Measurements from ENCODE around the gene C1S. TPM values are rescaled to one million over a fixed set of nuclear protein-coding genes. Genes with fewer than 3 reads are reported as not detected.
A peak's percentile ranks its signal among the peaks of the same experiment; 100 is the strongest.

C1S gene
- total RNA-seq, 2 donors from 2014 or later, result 114 to 232 TPM

DNA sequence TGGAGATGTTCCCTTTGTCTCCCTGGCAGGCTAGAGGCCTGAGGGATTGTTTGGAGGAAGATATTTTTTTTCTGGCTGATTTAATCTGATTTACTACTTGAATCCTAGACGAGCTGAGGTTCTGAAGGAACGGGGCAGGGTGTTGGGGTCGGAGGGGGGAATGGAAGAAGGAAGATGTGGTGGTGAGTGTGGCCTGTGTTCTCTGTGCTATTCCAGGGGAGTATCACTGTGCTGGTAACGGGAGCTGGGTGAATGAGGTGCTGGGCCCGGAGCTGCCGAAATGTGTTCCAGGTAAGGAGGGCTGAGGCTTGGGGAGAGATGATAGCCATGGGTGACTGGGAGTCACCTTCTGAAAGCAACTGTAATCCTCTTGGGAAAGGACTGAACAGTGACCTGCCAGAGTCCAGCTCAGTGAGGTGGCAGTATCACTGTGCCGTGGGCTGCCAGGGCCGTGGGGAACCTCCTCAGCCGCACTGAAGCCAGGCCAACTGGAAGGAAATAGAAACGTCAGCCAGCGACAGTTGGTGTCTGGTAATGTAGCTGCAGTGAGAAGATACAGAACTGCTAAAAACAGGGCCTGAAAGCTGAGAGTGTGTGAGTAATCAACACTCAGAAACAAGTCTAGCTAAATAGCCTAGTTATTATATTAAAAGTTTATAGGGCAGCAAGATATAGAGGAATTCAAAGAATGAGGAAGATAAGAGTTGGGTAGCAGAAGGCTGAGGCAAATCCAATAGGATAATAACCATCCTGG is 7.9 kb downstream of the C1S start:
- Histone ChIP-seq H3K9me3 (no peaks in the 10 kb centered on the region), H3K27ac (peak overlapping the region; percentile 49 to 77), H3K27me3 (no peaks in the 10 kb centered on the region), H3K36me3 (no peaks in the 10 kb centered on the region), H3K4me3 (no peak overlapping the region), H3K4me1 (peaks cover 0 to 21% of the 10 kb centered on the region in 2 donors)
- TF ChIP-seq, protein P1, sequence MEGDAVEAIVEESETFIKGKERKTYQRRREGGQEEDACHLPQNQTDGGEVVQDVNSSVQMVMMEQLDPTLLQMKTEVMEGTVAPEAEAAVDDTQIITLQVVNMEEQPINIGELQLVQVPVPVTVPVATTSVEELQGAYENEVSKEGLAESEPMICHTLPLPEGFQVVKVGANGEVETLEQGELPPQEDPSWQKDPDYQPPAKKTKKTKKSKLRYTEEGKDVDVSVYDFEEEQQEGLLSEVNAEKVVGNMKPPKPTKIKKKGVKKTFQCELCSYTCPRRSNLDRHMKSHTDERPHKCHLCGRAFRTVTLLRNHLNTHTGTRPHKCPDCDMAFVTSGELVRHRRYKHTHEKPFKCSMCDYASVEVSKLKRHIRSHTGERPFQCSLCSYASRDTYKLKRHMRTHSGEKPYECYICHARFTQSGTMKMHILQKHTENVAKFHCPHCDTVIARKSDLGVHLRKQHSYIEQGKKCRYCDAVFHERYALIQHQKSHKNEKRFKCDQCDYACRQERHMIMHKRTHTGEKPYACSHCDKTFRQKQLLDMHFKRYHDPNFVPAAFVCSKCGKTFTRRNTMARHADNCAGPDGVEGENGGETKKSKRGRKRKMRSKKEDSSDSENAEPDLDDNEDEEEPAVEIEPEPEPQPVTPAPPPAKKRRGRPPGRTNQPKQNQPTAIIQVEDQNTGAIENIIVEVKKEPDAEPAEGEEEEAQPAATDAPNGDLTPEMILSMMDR (IDR thresholded peaks at IDR 0.05), result no peak
- no peak for DNase-seq (ENCODE audit: low spot score)

DNA sequence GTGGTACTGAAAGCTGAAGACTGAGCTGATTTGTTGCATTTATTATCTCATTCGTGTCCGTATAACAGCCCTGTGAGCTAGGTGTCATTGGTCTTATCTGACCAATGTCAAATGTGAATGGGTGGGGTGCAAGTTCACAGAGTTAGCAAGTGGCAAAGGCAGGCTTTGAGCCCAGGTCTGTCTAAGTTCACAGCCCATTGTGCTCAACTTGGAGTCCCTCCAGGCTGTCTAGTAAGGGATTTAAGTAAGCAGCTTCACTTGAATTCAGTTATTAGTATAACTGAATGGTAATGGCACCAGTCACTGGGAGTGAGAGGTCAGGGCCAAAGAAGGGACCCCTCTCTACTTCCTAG is 8.5 kb downstream of the C1S start:
- H3K9me3 ChIP-seq, result no peaks in the 10 kb centered on the region

DNA sequence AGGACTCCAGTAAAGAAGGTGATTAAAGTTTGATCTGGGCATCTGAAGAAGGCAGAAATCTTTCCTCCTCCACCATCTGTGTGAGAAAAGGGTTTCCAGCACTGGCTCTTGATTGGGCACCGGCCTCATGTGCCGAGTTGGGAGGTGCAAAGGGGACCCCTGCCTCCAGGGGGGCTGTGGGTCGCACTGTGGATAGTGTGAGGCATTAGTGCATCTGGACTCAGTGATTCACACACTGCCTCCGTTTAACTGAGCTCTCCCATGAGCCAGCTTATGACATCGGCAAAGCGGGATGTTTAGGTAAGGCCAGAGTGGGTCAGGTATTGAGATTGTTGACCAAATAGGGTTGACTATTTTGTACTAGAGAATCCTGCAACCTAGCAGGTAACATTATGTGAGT is 8.9 kb downstream of the C1S start:
- no peak for DNase-seq (ENCODE audit: low spot score)
- H3K36me3 ChIP-seq, result no peaks in the 10 kb centered on the region
- H3K4me1 ChIP-seq, result peaks cover 0 to 21% of the 10 kb centered on the region in 2 donors
- H3K9me3 ChIP-seq, result no peaks in the 10 kb centered on the region
- TF ChIP-seq, protein P1 (IDR thresholded peaks at IDR 0.05), result no peak
- no peak overlapping the region for H3K4me3 ChIP-seq
- no peaks in the 10 kb centered on the region for H3K27me3 ChIP-seq
- H3K27ac ChIP-seq, result peak overlapping the region; percentile 49 to 77

More for the DNA sequence above, 8.5 kb downstream of the C1S start:
- Histone ChIP-seq H3K27ac (peak overlapping the region; percentile 49 to 77), H3K36me3 (no peaks in the 10 kb centered on the region), H3K4me3 (no peak overlapping the region), H3K4me1 (peaks cover 0 to 21% of the 10 kb centered on the region in 2 donors), H3K27me3 (no peaks in the 10 kb centered on the region)
- no peak for DNase-seq (ENCODE audit: low spot score)
- TF ChIP-seq, protein P1 (IDR thresholded peaks at IDR 0.05), result no peak

DNA sequence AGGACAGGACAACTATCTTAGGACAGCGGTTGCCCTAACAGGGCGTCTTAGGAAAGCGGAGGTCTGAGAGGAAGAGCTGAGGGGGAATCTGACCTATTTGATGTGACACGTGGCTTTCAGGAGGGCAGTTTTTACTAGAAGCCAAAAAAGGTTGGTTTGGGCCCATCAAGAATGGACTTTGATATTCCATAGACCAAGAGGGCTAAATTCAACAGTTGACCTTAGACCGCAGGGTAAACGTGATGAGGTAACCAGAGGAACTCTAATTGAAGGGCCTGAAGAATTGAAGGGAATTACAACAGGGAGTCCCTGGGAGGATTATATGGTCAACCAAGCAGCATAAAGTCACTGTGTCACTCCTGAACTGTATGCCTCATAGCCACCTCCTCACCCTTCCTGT is 11.5 kb downstream of the C1S start:
- H3K4me3 ChIP-seq, result no peak overlapping the region
- H3K27ac ChIP-seq, result no peak overlapping the region
- H3K27me3 ChIP-seq, result no peaks in the 10 kb centered on the region
- H3K4me1 ChIP-seq, result peaks cover 0 to 21% of the 10 kb centered on the region in 2 donors
- TF ChIP-seq, protein P1 (IDR thresholded peaks at IDR 0.05), result no peak
- no peaks in the 10 kb centered on the region for H3K36me3 ChIP-seq
- no peaks in the 10 kb centered on the region for H3K9me3 ChIP-seq
- DNase-seq (ENCODE audit: low spot score), result peak; percentile 42

DNA sequence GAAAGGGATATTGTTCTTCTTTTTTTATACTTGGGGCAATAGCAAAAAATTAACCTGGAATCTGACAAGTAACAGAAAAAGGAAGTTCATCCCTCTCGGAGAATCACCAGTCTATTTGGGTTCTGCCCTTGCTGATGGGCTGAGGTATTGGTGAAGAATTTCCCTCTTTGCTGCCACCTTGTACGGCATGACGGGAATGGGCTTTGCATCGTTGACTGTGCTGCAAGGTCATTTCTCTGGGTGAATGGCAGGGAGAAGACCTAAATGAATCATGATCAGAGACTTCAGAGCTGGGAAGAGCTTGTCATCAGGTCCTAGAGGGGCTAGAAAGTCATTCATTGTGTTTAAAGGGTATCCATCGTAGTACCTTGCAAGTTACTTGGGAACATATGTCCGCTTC is 12.0 kb downstream of the C1S start:
- Histone ChIP-seq H3K4me3 (no peak overlapping the region), H3K4me1 (peaks cover 0 to 21% of the 10 kb centered on the region in 2 donors), H3K27ac (no peak overlapping the region), H3K36me3 (no peaks in the 10 kb centered on the region), H3K27me3 (no peaks in the 10 kb centered on the region), H3K9me3 (no peaks in the 10 kb centered on the region)
- peak; percentile 23 for DNase-seq (ENCODE audit: low spot score)
- TF ChIP-seq, protein P1 (IDR thresholded peaks at IDR 0.05), result no peak

DNA sequence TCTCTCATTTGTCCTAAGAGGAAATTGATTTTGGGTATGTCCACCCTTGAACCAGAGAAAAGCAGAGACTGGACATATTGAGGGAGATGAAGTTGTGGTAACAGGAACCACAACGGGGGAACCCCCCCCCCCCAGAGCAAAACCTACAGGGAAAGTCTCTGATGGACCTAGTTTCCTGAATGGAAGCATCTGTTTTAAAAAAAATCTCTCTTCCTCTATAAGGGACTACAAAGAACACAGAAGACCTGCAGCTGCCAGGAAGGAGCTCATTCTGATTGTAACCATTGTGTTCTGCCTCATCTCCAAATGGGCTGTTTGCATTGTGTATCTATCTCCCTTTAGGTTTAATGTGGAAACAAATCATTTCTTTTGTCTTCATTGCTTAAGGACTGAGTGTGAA is 13.4 kb downstream of the C1S start:
- TF ChIP-seq, protein P1 (IDR thresholded peaks at IDR 0.05), result no peak
- no peak for DNase-seq (ENCODE audit: low spot score)
- H3K4me3 ChIP-seq, result no peak overlapping the region
- H3K9me3 ChIP-seq, result no peaks in the 10 kb centered on the region
- H3K36me3 ChIP-seq, result no peaks in the 10 kb centered on the region
- H3K27me3 ChIP-seq, result no peaks in the 10 kb centered on the region
- H3K27ac ChIP-seq, result no peak overlapping the region
- H3K4me1 ChIP-seq, result peaks cover 0 to 7% of the 10 kb centered on the region in 2 donors
